Tibial nerve (tissue), 4 donors: ENCODE results near the gene FBXL15. TPM values are rescaled to one million over a fixed set of nuclear protein-coding genes. Genes with fewer than 3 reads are reported as not detected.

Experiments
- DNase-seq, 2 donors: peaks; one replicate each; pipeline ENCODE4 v3.0.0-alpha.2; 2019; ENCODE audit warnings: low spot score in 2 of 2
- H3K27ac ChIP-seq, 4 donors: fragments of 200-600 bp; sonication (generic) in 3 of 4; one replicate each; pipeline ENCODE4 v1.5.1; 2017 to 2019; ENCODE audit warnings: mild to moderate bottlenecking in 1 of 4
- H3K27me3 ChIP-seq, 2 donors: fragments of 200-600 bp; sonication (generic) in 1 of 2; one replicate each; pipeline versions ENCODE4 v1.5.1 to v1.6.0; 2017 to 2019
- H3K36me3 ChIP-seq, 3 donors: fragments of 200-600 bp; sonication (generic); one replicate each; pipeline ENCODE4 v1.5.1; 2018 to 2019
- H3K4me1 ChIP-seq, 4 donors: fragments of 200-600 bp; sonication (generic) in 3 of 4; one replicate each; pipeline ENCODE4 v1.5.1; 2017 to 2019
- H3K4me3 ChIP-seq, 4 donors: fragments of 200-600 bp; sonication (generic) in 3 of 4; one replicate each; pipeline ENCODE4 v1.5.1; 2017 to 2019; ENCODE audit warnings: mild to moderate bottlenecking in 1 of 4, moderate library complexity in 1 of 4
- H3K9me3 ChIP-seq, 4 donors: fragments of 200-600 bp; sonication (generic) in 3 of 4; one replicate each; pipeline ENCODE4 v1.5.1; 2017 to 2019
- EP300 ChIP-seq, 2 donors: sonication (generic); formaldehyde crosslinking; IDR thresholded peaks; one replicate each; pipeline ENCODE4 v1.6.1; 2017; ENCODE audit warnings: antibody characterized with exemption in 2 of 2, mild to moderate bottlenecking in 1 of 2
- POLR2A ChIP-seq, 2 donors: fragments of 450-650 bp; IDR thresholded peaks; one replicate each; pipeline ENCODE4 v1.6.1; 2017; ENCODE audit warnings: antibody characterized with exemption in 2 of 2, mild to moderate bottlenecking in 2 of 2, moderate library complexity in 2 of 2
- WGBS, 2 donors: methylation state at CpG; one replicate each; pipeline ENCODE4 v1.1.5; 2018; 5-methylcytosine and 5-hydroxymethylcytosine counted together
- total RNA-seq, 4 donors: library from RNA; depleted of rRNA; stranded (reverse); fragments of >200 nt; gene quantifications; one replicate each; pipeline ENCODE4 v1.1.0, GENCODE V29; 2016
- TF ChIP-seq, protein P1 (sequence below), 5 experiments: fragments of 200-600 bp in 3 of 5; fragments of 450-650 bp in 2 of 5; sonication (generic) in 3 of 5; IDR thresholded peaks; one replicate each; pipeline ENCODE4 v1.5.1; 2016 to 2019; ENCODE audit warnings: antibody characterized with exemption in 5 of 5, mild to moderate bottlenecking in 3 of 5, moderate library complexity in 2 of 5

Gene FBXL15
- total RNA-seq, 4 donors from 2014 or later: 25.8 to 51.1 (median 46.2) TPM

DNA sequence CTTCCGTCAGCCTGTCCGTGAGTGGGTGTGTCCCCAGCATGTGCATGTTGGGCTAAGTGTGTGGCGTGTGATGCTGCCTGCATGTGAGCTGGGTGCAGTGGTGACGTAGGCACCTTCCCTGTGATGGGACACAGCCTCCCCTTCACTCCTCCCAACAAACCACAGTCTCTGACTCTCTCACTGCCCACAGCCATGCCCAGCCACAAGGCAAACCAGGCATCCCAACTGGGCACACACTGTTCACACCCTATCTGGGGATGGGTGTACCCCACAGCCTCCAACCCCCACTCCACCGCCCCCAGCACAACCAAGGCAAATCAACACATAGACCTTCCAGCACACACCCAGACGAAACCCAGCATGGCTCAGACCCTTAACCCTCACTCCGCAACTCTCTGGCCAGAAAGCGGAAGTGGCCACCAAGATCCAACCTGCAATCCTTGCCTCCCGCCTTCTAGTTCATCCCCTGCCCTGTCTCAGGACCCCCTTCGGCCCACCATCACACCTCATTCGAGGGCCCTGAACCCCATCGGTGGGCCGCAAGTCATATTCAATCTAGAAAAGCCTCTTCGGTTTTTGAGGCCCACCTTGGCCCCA is 12.4 kb upstream of the FBXL15 start:
- DNase-seq: no peak
- H3K4me3 ChIP-seq: peak overlapping the region in 3 of 4 donors; percentile 5 to 49 (median 13)
- H3K36me3 ChIP-seq: peaks cover 0 to 3% (median 0%) of the 10 kb centered on the region in 3 donors
- H3K27me3 ChIP-seq: peaks cover 0 to 64% of the 10 kb centered on the region in 2 donors
- no peaks in the 10 kb centered on the region for H3K9me3 ChIP-seq
- TF ChIP-seq, protein P1, sequence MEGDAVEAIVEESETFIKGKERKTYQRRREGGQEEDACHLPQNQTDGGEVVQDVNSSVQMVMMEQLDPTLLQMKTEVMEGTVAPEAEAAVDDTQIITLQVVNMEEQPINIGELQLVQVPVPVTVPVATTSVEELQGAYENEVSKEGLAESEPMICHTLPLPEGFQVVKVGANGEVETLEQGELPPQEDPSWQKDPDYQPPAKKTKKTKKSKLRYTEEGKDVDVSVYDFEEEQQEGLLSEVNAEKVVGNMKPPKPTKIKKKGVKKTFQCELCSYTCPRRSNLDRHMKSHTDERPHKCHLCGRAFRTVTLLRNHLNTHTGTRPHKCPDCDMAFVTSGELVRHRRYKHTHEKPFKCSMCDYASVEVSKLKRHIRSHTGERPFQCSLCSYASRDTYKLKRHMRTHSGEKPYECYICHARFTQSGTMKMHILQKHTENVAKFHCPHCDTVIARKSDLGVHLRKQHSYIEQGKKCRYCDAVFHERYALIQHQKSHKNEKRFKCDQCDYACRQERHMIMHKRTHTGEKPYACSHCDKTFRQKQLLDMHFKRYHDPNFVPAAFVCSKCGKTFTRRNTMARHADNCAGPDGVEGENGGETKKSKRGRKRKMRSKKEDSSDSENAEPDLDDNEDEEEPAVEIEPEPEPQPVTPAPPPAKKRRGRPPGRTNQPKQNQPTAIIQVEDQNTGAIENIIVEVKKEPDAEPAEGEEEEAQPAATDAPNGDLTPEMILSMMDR (IDR thresholded peaks at IDR 0.05): no peak
- TF ChIP-seq EP300 (IDR thresholded peaks at IDR 0.05): no peak
- TF ChIP-seq POLR2A (IDR thresholded peaks at IDR 0.05): no peak
- 41 to 45% methylated on average over 10 to 14 of the region's 14 CpGs for WGBS, 2 donors
- H3K4me1 ChIP-seq: peaks cover 0 to 30% (median 12%) of the 10 kb centered on the region in 4 donors
- peak overlapping the region in 1 of 4 donors; percentile 50 for H3K27ac ChIP-seq

DNA sequence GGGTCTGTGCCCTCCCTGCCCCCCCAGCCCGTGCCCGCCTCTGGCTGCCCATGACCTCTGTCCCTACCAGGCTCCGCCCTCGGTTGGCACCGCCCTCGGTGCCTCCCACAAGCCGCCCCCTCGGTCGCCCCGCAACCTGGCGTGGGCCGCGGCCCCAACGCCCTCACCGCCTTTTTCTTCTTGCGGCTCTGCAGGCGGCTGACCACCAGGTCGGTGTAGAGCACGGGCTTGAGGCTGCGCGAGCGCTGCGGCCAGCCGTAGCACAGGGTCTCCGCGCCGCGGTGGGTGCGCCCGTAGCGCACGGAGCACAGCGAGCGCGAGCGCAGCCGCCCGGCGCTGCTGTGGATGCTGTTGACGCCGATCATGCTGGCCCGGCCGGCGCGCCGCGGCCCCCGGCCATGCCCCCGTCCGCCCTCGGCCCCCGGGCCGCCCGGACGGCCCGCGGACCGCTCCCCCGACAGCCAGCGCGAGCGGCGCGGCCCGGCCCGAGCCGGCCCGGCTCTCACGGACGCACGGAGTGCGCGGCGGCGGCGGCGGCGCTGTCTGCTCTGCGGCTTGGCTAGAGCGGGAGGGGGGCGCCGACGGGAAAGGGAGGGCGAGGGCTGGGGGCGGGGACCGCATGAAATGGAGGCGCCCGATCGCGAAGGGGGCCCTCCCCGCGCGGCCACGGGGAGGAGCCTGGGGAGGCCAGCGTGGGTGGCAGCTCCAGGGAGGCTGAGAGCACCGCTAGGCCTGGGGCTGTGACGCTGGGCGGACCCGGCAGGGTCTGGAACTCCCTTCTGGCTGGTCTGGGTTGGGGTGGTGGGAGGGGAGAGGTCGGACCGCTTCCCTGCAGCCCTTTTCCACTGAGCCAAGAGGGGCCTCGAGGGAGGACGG is 11.7 kb upstream of the FBXL15 start:
- Histone ChIP-seq H3K4me3 (peak overlapping the region; percentile 5 to 49 (median 28)), H3K27me3 (peaks cover 0 to 72% of the 10 kb centered on the region in 2 donors), H3K36me3 (no peaks in the 10 kb centered on the region), H3K4me1 (peaks cover 0 to 25% (median 12%) of the 10 kb centered on the region in 4 donors), H3K27ac (peak overlapping the region in 1 of 4 donors; percentile 50), H3K9me3 (no peaks in the 10 kb centered on the region)
- DNase-seq: no peak
- WGBS, 2 donors: 1% methylated on average over 42 to 60 of the region's 103 CpGs
- no peak for TF ChIP-seq EP300 (IDR thresholded peaks at IDR 0.05)
- TF ChIP-seq, protein P1 (IDR thresholded peaks at IDR 0.05): no peak
- TF ChIP-seq POLR2A (IDR thresholded peaks at IDR 0.05): no peak

DNA sequence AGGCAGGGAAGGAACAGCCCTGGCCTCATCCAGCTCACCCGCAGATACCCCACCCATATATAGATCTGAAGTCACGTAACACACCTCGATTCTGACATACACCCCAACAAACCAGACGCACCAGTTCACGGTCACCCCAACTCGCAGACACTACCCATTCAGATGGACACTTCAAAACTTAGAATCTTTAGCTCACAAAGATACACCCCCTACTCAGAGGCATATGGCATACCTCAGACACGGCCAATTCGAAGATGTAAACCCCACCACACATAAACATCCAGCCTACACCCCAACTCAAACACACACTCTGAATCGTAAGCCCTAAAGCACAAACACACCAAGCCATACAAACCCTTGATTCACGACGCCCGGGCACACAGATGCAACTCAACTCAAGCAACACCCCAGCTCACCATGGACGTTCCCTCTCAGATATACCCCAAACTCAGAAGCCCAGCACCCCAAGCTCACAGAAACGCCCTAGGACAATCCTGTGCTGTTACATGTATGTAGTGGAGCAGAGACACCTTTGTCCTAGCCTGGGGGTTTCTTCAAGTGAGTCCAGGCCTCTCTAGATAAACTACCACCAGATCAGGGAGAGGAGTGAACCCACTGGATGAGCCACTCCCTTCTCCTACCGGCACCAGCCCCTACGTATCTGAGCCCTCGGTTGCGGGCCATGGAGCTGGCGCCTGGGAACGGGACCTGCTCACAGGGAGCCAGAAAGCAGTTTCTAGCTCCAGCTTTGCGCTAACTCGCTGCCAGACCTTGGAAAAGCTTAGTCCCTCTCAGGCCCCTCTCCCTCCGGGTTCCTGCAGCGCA is 10.8 kb upstream of the FBXL15 start:
- H3K27ac ChIP-seq: no peak overlapping the region
- H3K27me3 ChIP-seq: peaks cover 0 to 80% of the 10 kb centered on the region in 2 donors

DNA sequence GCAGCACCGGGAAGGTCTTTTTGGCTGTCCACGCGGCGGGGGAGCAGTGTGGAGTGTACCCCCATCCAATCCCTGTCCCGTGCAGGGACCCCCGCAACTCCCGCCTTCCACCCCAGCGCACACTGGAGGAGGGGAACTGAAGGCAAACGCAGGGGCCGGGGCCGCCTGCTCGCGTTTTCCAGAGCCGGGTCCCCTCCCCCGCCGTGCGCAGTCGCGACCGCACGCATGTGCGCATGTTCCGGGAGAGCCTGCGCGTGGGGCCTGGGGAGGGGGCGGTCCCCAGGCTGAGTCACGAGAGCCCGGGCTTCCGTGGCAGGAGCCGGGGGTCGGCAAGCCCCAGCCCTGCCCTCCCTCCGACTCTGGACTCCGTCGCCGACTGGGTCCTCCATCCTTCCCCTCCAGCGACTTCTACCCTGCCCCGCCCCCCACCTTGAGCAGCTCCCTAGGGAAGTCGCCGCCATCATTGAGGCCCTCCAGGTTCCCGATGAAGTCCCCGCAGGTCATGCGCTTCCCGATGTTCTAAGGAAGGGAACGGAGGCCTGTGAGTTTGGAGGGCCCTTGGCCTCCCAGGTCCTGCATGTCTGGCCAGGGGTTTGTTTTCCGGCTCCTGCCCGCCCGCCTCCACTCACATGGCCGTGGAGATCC is 10.1 kb upstream of the FBXL15 start:
- Histone ChIP-seq H3K36me3 (no peaks in the 10 kb centered on the region), H3K27ac (no peak overlapping the region), H3K9me3 (no peaks in the 10 kb centered on the region), H3K4me3 (peak overlapping the region in 1 of 4 donors; percentile 27), H3K27me3 (peaks cover 0 to 87% of the 10 kb centered on the region in 2 donors), H3K4me1 (peaks cover 0 to 25% (median 12%) of the 10 kb centered on the region in 4 donors)
- TF ChIP-seq, protein P1 (IDR thresholded peaks at IDR 0.05): no peak
- no peak for TF ChIP-seq EP300 (IDR thresholded peaks at IDR 0.05)
- no peak for TF ChIP-seq POLR2A (IDR thresholded peaks at IDR 0.05)
- no peak for DNase-seq
- WGBS, 2 donors: 1 to 2% methylated on average over 17 to 45 of the region's 48 CpGs

More for the DNA sequence above, 10.8 kb upstream of the FBXL15 start:
- no peaks in the 10 kb centered on the region for H3K9me3 ChIP-seq
- H3K36me3 ChIP-seq: no peaks in the 10 kb centered on the region
- no peak for DNase-seq
- peak overlapping the region in 1 of 4 donors; percentile 49 for H3K4me3 ChIP-seq
- TF ChIP-seq POLR2A (IDR thresholded peaks at IDR 0.05) (no peak), EP300 (IDR thresholded peaks at IDR 0.05) (no peak)
- TF ChIP-seq, protein P1 (IDR thresholded peaks at IDR 0.05): no peak
- 23 to 24% methylated on average over 19 to 24 of the region's 24 CpGs for WGBS, 2 donors
- H3K4me1 ChIP-seq: peaks cover 0 to 25% (median 12%) of the 10 kb centered on the region in 4 donors
